Progenitor cell of endocrine pancreas (in vitro differentiated cells): ENCODE data around the gene DGCR8. TPM values are rescaled to one million over a fixed set of nuclear protein-coding genes. Genes with fewer than 3 reads are reported as not detected.

Experiments
- DNase-seq: peaks from one replicate; pipeline ENCODE4 v3.0.0; 2021; ENCODE audit warnings: low spot score; ENCODE audit not compliant: unreplicated experiment
- H3K27ac Mint-ChIP-seq: 2 replicates; pipeline ENCODE4 v1.8.0; 2021; ENCODE audit warnings: mild to moderate bottlenecking, moderate library complexity, mixed read lengths
- H3K27me3 Mint-ChIP-seq: 2 replicates; pipeline ENCODE4 v1.8.0; 2021; ENCODE audit warnings: mixed read lengths
- H3K36me3 Mint-ChIP-seq: 2 replicates; pipeline ENCODE4 v1.8.0; 2022; ENCODE audit warnings: mixed read lengths; ENCODE audit not compliant: insufficient read depth
- H3K4me1 Mint-ChIP-seq: 2 replicates; pipeline ENCODE4 v1.8.0; 2021; ENCODE audit warnings: low read depth, mixed read lengths
- H3K4me3 Mint-ChIP-seq: 2 replicates; pipeline ENCODE4 v1.8.0; 2021; ENCODE audit warnings: low read depth, mild to moderate bottlenecking, moderate library complexity, mixed read lengths
- H3K9me3 Mint-ChIP-seq: 2 replicates; pipeline ENCODE4 v1.8.0; 2021; ENCODE audit warnings: low read depth, mixed read lengths
- total RNA-seq: library from RNA; stranded (reverse); gene quantifications from 2 replicates; pipeline ENCODE4 v1.2.1, GENCODE V29; 2021
- TF ChIP-seq, protein P1 (sequence below): fragments of 200-600 bp; sonication (generic); IDR thresholded peaks from one replicate; pipeline ENCODE4 v1.5.0; 2021; ENCODE audit warnings: antibody characterized with exemption, mild to moderate bottlenecking; ENCODE audit not compliant: unreplicated experiment

Gene DGCR8
- total RNA-seq, 1 donor from 2014 or later = 75.8 TPM

DNA sequence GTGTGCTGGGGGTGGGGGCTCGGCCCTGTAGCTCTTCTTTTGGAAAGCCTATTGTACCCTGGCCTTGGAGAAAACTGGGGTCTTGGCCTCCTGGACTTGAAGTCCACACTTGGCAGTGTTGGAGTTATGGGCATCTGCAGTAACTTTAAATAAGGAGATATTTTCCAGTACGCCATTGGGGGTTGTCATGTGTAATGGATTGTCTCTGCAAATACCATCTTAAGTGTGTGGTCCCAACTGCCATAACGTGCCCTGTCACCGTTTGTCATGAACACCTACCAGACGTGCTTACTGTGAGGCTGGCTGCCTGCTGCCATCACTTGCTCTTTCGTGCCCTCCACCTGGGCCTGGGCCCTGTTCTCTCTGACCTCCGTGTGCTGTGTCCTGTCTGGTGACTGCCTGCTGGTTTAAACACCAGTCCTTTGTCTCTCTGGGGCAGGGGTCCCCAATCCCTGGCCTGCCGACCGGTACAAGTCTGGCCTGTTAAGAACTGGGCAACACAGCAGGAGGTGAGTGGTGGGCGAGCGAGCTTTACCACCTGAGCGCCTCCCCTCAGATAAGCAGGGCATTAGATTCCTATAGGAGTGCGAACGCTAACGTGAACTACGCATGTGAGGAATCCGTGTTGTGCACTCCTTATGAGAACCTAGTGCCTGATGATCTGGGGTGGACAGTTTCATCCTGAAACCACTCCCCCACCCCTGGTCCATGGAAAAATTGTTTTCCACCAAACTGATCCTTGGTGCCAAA lies 48.0 kb downstream of the DGCR8 start:
- Mint-ChIP-seq H3K27me3 (no peaks in the 10 kb centered on the region), H3K27ac (no peak overlapping the region)

DNA sequence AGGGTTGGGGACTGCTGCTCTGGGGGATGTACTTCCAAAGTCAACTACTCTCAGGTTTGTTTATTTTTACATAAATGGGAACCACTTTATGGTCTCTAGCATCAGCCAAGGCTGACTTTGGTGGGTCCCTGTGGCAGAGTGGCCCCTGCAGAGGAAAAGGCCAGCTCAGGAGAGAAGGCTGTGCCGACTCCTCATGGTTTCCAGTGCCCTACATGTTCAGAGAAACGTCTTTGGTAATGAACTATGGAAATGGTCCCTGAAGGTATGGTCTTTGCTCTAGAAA lies 48.5 kb downstream of the DGCR8 start:
- DNase-seq = no peak
- TF ChIP-seq, protein P1, sequence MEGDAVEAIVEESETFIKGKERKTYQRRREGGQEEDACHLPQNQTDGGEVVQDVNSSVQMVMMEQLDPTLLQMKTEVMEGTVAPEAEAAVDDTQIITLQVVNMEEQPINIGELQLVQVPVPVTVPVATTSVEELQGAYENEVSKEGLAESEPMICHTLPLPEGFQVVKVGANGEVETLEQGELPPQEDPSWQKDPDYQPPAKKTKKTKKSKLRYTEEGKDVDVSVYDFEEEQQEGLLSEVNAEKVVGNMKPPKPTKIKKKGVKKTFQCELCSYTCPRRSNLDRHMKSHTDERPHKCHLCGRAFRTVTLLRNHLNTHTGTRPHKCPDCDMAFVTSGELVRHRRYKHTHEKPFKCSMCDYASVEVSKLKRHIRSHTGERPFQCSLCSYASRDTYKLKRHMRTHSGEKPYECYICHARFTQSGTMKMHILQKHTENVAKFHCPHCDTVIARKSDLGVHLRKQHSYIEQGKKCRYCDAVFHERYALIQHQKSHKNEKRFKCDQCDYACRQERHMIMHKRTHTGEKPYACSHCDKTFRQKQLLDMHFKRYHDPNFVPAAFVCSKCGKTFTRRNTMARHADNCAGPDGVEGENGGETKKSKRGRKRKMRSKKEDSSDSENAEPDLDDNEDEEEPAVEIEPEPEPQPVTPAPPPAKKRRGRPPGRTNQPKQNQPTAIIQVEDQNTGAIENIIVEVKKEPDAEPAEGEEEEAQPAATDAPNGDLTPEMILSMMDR = no peak
- no peak overlapping the region for H3K27ac Mint-ChIP-seq
- H3K4me3 Mint-ChIP-seq = no peak overlapping the region
- H3K27me3 Mint-ChIP-seq = no peaks in the 10 kb centered on the region
- peaks cover 10% of the 10 kb centered on the region for H3K36me3 Mint-ChIP-seq
- H3K9me3 Mint-ChIP-seq = no peaks in the 10 kb centered on the region
- H3K4me1 Mint-ChIP-seq = peaks cover 4% of the 10 kb centered on the region

More for the DNA sequence above, 48.0 kb downstream of the DGCR8 start:
- Mint-ChIP-seq H3K4me3 (no peak overlapping the region), H3K4me1 (peaks cover 2% of the 10 kb centered on the region), H3K36me3 (peaks cover 10% of the 10 kb centered on the region), H3K9me3 (no peaks in the 10 kb centered on the region)
- DNase-seq = no peak
- TF ChIP-seq, protein P1 = no peak

DNA sequence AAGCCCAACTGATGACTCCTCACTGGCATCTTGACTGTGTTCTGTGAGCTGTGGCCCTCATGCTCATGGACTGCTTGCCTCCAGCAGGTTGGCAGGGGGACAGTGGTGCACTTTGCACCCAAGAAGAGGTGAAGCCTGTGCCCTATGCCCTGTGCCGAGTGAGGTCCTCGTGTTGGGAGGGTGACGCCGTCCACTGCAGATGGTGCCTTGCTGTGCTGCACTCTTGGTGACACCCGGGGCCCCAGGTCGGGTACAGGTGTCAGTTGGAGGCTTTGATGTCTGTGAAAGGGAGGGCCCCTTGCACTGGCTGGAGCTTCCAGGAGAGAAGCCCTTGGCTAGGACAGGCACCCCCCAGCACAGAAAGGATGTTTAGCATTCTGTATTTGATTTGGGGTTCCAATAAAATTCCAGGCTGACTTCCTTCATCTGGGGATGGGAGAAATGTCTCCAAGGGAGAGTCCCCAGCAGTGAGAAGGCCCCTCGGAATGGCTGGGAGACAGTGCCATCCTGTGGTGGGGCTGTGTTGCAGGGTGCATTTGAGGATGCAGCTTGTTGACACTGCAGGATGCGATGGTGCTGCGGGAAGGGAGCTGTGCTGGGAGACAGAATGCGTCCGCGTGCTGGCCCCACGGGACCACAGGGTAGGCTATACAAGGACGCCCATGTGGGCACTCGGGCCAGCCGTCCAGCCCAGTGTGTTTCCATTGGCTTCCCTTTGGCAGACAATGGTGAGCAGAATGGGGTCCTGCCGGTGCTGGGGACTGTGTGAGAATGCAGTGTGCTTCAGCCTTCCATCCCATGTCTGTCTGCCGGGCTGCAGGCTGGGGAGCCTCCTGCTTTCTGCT lies 49.1 kb downstream of the DGCR8 start:
- Mint-ChIP-seq H3K4me1 (peaks cover 4% of the 10 kb centered on the region), H3K4me3 (no peak overlapping the region), H3K36me3 (peaks cover 10% of the 10 kb centered on the region), H3K27me3 (no peaks in the 10 kb centered on the region), H3K9me3 (no peaks in the 10 kb centered on the region), H3K27ac (no peak overlapping the region)
- DNase-seq = no peak
- TF ChIP-seq, protein P1 = no peak

DNA sequence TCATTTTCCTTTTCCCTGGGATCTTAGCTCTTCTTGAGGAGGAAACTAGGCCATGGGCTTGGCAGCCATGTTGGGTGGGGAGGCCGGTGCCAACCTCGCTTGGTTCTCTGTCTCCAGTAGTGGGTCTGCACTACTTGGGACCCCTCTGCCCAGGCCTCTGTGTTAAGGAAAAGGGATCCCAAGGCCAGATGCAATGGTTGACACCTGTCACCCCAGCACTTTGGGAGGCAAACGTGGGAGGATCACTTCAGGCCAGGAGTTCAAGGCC lies 49.6 kb downstream of the DGCR8 start:
- no peak for DNase-seq
- H3K36me3 Mint-ChIP-seq = peaks cover 10% of the 10 kb centered on the region
- H3K27ac Mint-ChIP-seq = no peak overlapping the region
- H3K4me3 Mint-ChIP-seq = peak overlapping the region; percentile 63
- H3K4me1 Mint-ChIP-seq = peaks cover 4% of the 10 kb centered on the region
- TF ChIP-seq, protein P1 = no peak
- H3K27me3 Mint-ChIP-seq = no peaks in the 10 kb centered on the region
- no peaks in the 10 kb centered on the region for H3K9me3 Mint-ChIP-seq

DNA sequence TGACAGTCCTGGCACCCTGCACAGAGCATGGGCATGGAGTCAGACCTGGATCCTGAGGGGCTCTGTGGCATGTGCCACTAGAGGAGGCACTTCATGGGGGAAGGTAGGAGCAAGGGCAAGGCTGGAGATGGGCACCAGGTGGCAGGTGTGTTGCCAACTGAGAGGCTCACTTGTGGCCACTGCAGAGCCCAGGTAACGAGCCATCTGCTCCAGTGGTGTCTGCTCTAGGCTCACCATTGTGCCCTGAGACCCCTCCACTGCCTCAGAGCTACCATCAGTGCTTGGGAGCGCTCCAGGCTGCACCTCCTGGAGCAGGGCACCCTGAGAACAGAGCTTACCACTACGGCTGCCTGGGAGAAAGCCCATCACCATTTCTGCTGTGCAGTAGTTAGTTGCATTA lies 50.3 kb downstream of the DGCR8 start:
- Mint-ChIP-seq H3K36me3 (peaks cover 10% of the 10 kb centered on the region), H3K4me3 (peak overlapping the region; percentile 69), H3K4me1 (peaks cover 4% of the 10 kb centered on the region), H3K27ac (no peak overlapping the region), H3K27me3 (no peaks in the 10 kb centered on the region), H3K9me3 (no peaks in the 10 kb centered on the region)
- no peak for DNase-seq
- TF ChIP-seq, protein P1 = no peak
